ENCODE results near the gene NKX1-1.

GRCh38 chr4:1379351-1379781 is 26.9 kb downstream of the NKX1-1 start:
- no peak for TF ChIP-seq GATA3 (IDR thresholded peaks at IDR 0.05; ENCODE audit: low read depth, low read length)
- TF ChIP-seq GATA2 (IDR thresholded peaks at IDR 0.05; ENCODE audit: low read depth, low read length), result no peak

Data from SH-SY5Y (cell line).